GM12892 (cell line): ENCODE measurements around the gene MTHFD2.

Experiments used
- POLR2A ChIP-seq: IDR thresholded peaks from 2 replicates; pipeline ENCODE4 v1.6.1; 2011; ENCODE audit warnings: low read depth, low read length, control low read depth
- POLR2AphosphoS5 ChIP-seq: IDR thresholded peaks from 2 replicates; pipeline ENCODE4 v1.6.1; 2011; ENCODE audit warnings: low read depth, low read length, control low read depth

GRCh38 chr2:74235041-74235440 is 36.6 kb downstream of the MTHFD2 start:
- TF ChIP-seq POLR2A (no peak), POLR2AphosphoS5 (no peak)
